Stimulated activated naive CD8-positive, alpha-beta T cell treated with anti-CD3 and anti-CD28 coated beads, Interleukin-15, Interleukin-2, amounts not matched to agents 100 ng/mL and 50 ng/mL, for 24 hours (primary cell): ENCODE measurements around the gene DCUN1D2.
"Not testable (repeated sequence)": the region's sequence is repeated elsewhere in the genome, so short reads cannot be mapped to it uniquely, and the experiment has no call there.

Source experiments
- H3K27ac Mint-ChIP-seq: one replicate; pipeline ENCODE4 v1.8.0; 2021; ENCODE audit warnings: mild to moderate bottlenecking, mixed read lengths
- H3K27me3 Mint-ChIP-seq: one replicate; pipeline ENCODE4 v1.8.0; 2021; ENCODE audit warnings: mixed read lengths
- H3K36me3 Mint-ChIP-seq: one replicate; pipeline ENCODE4 v1.8.0; 2021; ENCODE audit warnings: low read depth, mixed read lengths
- H3K4me1 Mint-ChIP-seq: one replicate; pipeline ENCODE4 v1.8.0; 2021; ENCODE audit warnings: low read depth, mixed read lengths
- H3K4me3 Mint-ChIP-seq: one replicate; pipeline ENCODE4 v1.8.0; 2021; ENCODE audit warnings: mild to moderate bottlenecking, mixed read lengths
- H3K9me3 Mint-ChIP-seq: one replicate; pipeline ENCODE4 v1.8.0; 2021; ENCODE audit warnings: mixed read lengths

Gene DCUN1D2

DNA sequence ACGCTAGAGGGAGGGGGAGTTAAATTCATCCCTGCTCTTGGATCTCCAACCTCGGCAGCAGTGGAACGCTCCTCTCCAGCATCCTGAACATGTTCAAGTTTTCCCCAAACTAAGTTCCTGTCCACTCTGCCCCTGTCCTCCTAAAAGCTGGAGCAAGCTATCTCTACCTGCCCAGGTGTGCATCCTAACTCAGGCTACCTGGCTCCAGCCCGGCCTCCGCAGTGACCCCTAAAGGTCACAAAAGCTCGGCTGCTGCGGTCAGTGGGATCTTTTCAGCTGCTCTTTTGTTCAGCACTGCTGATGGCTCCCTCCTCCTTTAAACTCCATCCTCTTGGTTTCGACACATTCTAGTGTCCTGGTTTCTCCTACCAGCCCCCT, 1.4 kb downstream of the DCUN1D2 start:
- no peaks in the 10 kb centered on the region for H3K27me3 Mint-ChIP-seq
- H3K9me3 Mint-ChIP-seq = no peaks in the 10 kb centered on the region
- H3K36me3 Mint-ChIP-seq = peaks cover 2% of the 10 kb centered on the region
- peak overlapping the region; percentile 93 for H3K4me3 Mint-ChIP-seq
- no peak overlapping the region for H3K27ac Mint-ChIP-seq
- peaks cover 58% of the 10 kb centered on the region for H3K4me1 Mint-ChIP-seq

- Mint-ChIP-seq H3K4me1 (peaks cover 49% of the 10 kb centered on the region), H3K36me3 (peaks cover 9% of the 10 kb centered on the region), H3K9me3 (no peaks in the 10 kb centered on the region), H3K4me3 (peak overlapping the region; percentile 44), H3K27ac (no peak overlapping the region), H3K27me3 (no peaks in the 10 kb centered on the region)
These were observed 2.2 kb downstream of the DCUN1D2 start for GRCh38 chr13:113488283-113488682.

DNA sequence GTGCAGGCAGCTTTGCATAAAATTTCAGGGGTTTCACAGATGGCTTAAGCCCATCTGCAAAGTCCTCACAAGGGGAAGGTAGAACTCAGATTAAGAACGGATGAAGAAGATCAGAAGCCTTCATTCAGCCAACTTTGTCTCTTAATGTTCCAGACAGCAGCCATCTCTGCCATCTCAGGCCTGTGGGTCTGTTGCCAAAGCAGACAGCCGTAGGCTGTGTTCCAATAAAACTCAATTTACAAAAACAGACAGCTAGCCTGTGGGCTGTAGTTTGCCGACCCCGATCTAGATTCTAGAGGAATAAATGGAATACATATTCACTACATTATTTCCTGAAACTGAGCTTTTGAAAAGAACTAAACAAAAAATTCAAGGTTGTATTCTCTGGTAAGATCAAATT, 3.8 kb downstream of the DCUN1D2 start:
- Mint-ChIP-seq H3K4me3 (no peak overlapping the region), H3K9me3 (no peaks in the 10 kb centered on the region), H3K4me1 (peaks cover 35% of the 10 kb centered on the region)

GRCh38 chr13:113485545-113485944, 5.0 kb downstream of the DCUN1D2 start:
- Mint-ChIP-seq H3K36me3 (peaks cover 21% of the 10 kb centered on the region), H3K27me3 (no peaks in the 10 kb centered on the region), H3K4me3 (no peak overlapping the region), H3K27ac (no peak overlapping the region), H3K9me3 (no peaks in the 10 kb centered on the region), H3K4me1 (peaks cover 33% of the 10 kb centered on the region)

More for the DNA sequence above, 3.8 kb downstream of the DCUN1D2 start:
- Mint-ChIP-seq H3K27me3 (no peaks in the 10 kb centered on the region), H3K27ac (no peak overlapping the region), H3K36me3 (peaks cover 19% of the 10 kb centered on the region)

DNA sequence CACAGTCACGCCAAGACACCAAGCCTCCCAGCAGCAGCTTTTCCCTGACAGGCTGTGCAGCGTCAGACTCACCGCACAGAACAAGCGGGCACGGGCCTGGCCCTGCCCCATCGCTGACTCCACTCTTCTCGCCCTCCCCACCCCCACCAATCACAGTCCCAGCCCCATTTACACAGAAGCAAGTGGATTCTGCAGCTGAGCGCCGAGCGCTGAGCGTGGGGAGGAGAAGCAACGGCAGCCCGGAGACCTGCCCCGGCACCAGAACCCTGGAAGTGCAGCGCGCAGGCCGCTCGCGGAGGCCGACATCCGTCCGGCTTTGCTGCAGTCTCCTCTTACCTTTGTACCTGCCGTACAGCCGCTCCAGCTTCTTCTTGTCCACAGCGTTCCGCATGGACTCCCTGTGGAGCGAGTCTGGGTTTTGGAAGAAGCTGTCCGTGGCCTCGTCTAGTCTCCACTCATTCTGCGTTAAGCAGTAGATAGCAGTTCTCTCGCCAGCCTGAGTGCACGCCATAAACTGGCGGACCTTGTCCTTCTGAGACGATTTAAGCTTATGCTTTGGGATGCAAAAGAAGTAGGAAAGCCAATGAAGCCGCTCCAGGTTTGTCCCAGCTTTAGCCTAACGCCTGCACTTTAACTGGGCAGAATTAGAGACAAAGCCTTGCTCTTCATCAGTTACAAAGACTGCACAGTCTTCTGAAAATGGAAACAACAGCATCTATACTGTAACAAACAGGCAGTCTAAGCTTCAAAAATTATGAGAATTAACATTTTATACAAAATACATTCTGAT, 6.8 kb downstream of the DCUN1D2 start:
- Mint-ChIP-seq H3K4me3 (no peak overlapping the region), H3K4me1 (peaks cover 18% of the 10 kb centered on the region), H3K27me3 (no peaks in the 10 kb centered on the region), H3K27ac (no peak overlapping the region), H3K9me3 (no peaks in the 10 kb centered on the region), H3K36me3 (peaks cover 40% of the 10 kb centered on the region)

GRCh38 chr13:113483081-113483480, 7.4 kb downstream of the DCUN1D2 start:
- H3K27me3 Mint-ChIP-seq = no peaks in the 10 kb centered on the region
- no peak overlapping the region for H3K4me3 Mint-ChIP-seq
- no peak overlapping the region for H3K27ac Mint-ChIP-seq
- H3K9me3 Mint-ChIP-seq = no peaks in the 10 kb centered on the region
- H3K36me3 Mint-ChIP-seq = peaks cover 46% of the 10 kb centered on the region
- H3K4me1 Mint-ChIP-seq = peaks cover 12% of the 10 kb centered on the region

- no peaks in the 10 kb centered on the region for H3K27me3 Mint-ChIP-seq
- H3K36me3 Mint-ChIP-seq = peaks cover 74% of the 10 kb centered on the region
- no peaks in the 10 kb centered on the region for H3K4me1 Mint-ChIP-seq
- H3K27ac Mint-ChIP-seq = no peak overlapping the region
- no peak overlapping the region for H3K4me3 Mint-ChIP-seq
- no peaks in the 10 kb centered on the region for H3K9me3 Mint-ChIP-seq
These were observed 11.3 kb downstream of the DCUN1D2 start for GRCh38 chr13:113479179-113479578.

DNA sequence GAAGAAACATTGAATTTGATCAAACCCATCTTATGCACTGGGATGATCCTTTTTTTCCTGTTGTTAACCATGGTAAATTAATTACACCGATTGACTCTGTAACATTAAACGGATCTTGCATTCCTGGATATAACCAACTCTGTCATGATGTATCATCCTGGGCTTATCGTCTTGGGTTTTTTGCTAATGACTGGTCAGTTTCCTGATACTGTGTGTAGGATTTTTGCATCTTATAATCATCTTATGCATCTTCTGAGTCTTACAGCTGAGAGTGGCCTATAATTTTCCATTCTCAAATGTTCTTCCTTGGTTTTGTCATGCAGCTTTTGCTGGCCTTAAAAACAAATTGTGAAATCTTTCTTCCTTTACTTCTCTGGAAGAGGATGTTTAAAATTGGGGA, 12.8 kb downstream of the DCUN1D2 start:
- H3K27me3 Mint-ChIP-seq = no peaks in the 10 kb centered on the region
- H3K27ac Mint-ChIP-seq = no peak overlapping the region
- H3K36me3 Mint-ChIP-seq = peaks cover 73% of the 10 kb centered on the region
- no peaks in the 10 kb centered on the region for H3K4me1 Mint-ChIP-seq
- no peaks in the 10 kb centered on the region for H3K9me3 Mint-ChIP-seq
- no peak overlapping the region for H3K4me3 Mint-ChIP-seq

GRCh38 chr13:113476811-113477210, 13.7 kb downstream of the DCUN1D2 start:
- H3K4me3 Mint-ChIP-seq = no peak overlapping the region
- H3K9me3 Mint-ChIP-seq = no peaks in the 10 kb centered on the region
- no peaks in the 10 kb centered on the region for H3K4me1 Mint-ChIP-seq
- no peak overlapping the region for H3K27ac Mint-ChIP-seq
- peaks cover 67% of the 10 kb centered on the region for H3K36me3 Mint-ChIP-seq
- no peaks in the 10 kb centered on the region for H3K27me3 Mint-ChIP-seq

- Mint-ChIP-seq H3K27ac (no peak overlapping the region), H3K4me1 (no peaks in the 10 kb centered on the region), H3K4me3 (no peak overlapping the region), H3K9me3 (no peaks in the 10 kb centered on the region), H3K27me3 (no peaks in the 10 kb centered on the region), H3K36me3 (peaks cover 73% of the 10 kb centered on the region)
These were observed 14.6 kb downstream of the DCUN1D2 start for GRCh38 chr13:113475911-113476310.

DNA sequence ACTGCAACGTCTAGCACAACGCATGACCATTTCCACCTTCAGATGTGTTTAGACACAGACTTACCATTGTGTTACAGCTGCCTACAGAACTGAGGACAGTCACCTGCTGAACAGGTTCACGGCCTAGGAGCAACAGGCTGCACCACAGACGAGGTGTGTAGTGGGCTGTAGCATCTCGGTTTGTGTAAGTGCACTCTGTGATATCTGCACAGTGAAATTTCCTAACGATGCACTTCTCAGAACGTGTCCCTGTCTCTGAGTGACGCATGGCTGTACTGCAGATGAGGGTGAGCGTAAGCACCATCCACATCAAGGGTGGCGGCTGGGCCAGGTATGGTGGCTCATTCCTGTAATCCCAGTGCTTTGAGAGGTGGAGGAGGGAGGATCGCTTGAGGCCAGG, 15.2 kb downstream of the DCUN1D2 start:
- H3K27ac Mint-ChIP-seq = no peak overlapping the region
- no peaks in the 10 kb centered on the region for H3K9me3 Mint-ChIP-seq
- no peak overlapping the region for H3K4me3 Mint-ChIP-seq
- H3K4me1 Mint-ChIP-seq = no peaks in the 10 kb centered on the region
- H3K36me3 Mint-ChIP-seq = peaks cover 68% of the 10 kb centered on the region
- no peaks in the 10 kb centered on the region for H3K27me3 Mint-ChIP-seq

DNA sequence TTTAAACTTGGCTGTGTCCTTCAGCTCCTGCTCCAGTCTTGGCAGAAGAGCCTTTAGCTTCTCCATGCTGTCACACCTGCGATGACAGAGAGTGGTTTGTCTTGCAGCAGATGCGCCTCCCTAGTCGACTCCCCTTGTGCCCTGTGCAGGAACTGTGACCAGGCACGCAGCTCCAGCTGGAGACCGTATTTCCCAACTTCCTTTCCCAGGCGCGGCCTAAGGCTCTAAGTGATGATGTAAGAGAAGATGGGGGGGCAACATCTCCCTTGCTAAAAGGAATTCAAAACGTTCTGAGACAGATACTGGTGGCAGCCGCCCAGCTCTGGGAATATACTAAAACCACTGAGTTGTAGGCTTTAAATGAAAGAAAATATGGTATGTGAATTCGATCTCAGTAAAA, 16.3 kb downstream of the DCUN1D2 start:
- H3K27me3 Mint-ChIP-seq = no peaks in the 10 kb centered on the region
- no peaks in the 10 kb centered on the region for H3K4me1 Mint-ChIP-seq
- H3K9me3 Mint-ChIP-seq = no peaks in the 10 kb centered on the region
- no peak overlapping the region for H3K27ac Mint-ChIP-seq
- H3K4me3 Mint-ChIP-seq = no peak overlapping the region
- H3K36me3 Mint-ChIP-seq = peaks cover 64% of the 10 kb centered on the region

DNA sequence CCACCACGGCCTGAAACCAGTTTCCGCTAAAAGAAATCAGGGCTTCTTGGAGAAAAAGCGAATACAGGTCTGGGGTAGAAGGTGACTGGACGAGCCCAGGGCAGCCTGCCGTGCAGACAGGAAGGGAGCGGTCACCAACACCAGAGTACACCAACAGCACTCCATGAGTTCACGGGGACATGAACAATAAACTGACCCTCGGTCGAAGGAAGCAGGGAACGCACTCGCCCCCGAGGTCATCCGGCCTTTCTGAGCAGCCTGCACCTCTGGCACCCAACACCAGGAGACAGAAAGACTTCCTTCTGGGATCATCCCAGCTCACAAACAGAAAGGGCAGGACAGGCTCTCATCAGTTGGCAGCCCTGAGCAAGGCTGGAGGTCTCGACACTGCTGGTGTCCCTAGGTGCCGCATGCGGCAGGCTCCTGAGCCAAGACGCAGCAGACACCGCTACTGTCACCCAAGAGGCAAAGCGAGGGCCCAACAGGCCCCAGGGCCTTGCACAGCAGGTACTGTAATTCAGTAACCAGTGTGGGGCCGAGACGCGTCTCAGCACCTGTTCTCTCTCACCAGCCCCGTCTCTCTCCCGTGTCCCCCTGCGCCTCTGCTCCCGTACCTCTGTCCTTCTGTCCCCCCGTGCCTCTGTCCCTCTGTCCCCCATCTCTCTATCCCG, 18.0 kb downstream of the DCUN1D2 start:
- Mint-ChIP-seq H3K27ac (no peak overlapping the region), H3K4me1 (no peaks in the 10 kb centered on the region), H3K36me3 (peaks cover 63% of the 10 kb centered on the region), H3K9me3 (no peaks in the 10 kb centered on the region), H3K4me3 (no peak overlapping the region), H3K27me3 (no peaks in the 10 kb centered on the region)

DNA sequence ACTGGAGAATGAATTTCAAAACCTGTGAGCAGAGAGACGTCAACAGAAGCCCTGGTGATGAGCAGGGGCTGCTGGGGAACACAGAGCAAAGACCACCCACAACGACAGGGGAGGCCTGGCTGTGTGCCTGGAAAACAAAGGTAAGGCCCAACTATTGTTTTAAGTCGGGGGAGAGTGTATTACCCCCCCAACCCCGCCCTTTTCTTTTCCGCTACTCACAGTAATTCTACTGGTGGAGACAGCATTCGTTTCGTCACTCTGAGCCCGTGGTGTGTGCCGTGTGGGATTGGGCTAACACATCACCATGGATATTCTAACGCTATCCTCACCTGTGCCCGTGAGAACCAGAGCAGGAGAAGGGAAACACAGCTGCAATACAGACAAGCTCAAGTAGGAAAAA, 18.7 kb downstream of the DCUN1D2 start:
- H3K36me3 Mint-ChIP-seq = peaks cover 64% of the 10 kb centered on the region

DNA sequence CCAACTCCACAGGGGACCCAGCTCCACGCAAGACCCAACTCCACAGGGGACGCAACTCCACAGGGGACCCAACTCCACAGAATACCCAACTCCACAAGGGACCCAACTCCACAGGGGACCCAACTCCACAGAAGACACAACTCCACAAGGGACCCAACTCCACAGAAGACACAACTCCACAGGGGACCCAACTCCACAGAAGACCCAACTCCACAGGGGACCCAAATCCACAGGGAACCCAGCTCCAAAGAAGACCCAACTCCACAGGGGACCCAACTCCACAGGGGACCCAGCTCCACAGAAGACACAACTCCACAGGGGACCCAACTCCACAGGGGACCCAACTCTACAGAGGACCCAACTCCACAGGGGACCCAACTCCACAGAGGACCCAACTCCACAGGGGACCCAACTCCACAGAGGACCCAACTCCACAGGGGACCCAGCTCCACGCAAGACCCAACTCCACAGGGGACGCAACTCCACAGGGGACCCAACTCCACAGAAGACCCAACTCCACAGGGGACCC, 19.8 kb downstream of the DCUN1D2 start:
- H3K27me3 Mint-ChIP-seq, H3K4me1 Mint-ChIP-seq, H3K27ac Mint-ChIP-seq, H3K9me3 Mint-ChIP-seq, H3K4me3 Mint-ChIP-seq: not testable (repeated sequence)
- peaks cover 60% of the 10 kb centered on the region for H3K36me3 Mint-ChIP-seq

More for the DNA sequence above, 18.7 kb downstream of the DCUN1D2 start:
- Mint-ChIP-seq H3K27ac (no peak overlapping the region), H3K9me3 (no peaks in the 10 kb centered on the region), H3K4me1 (no peaks in the 10 kb centered on the region), H3K4me3 (no peak overlapping the region), H3K27me3 (no peaks in the 10 kb centered on the region)
